NCI-H2227 (cell line): ENCODE measurements around the gene CLDN9.

Experiments used
- DNase-seq: peaks from one replicate; lab custom pipeline; 2025; ENCODE audit not compliant: unreplicated experiment; lab: John Stamatoyannopoulos, UW

The CLDN9 gene

DNA sequence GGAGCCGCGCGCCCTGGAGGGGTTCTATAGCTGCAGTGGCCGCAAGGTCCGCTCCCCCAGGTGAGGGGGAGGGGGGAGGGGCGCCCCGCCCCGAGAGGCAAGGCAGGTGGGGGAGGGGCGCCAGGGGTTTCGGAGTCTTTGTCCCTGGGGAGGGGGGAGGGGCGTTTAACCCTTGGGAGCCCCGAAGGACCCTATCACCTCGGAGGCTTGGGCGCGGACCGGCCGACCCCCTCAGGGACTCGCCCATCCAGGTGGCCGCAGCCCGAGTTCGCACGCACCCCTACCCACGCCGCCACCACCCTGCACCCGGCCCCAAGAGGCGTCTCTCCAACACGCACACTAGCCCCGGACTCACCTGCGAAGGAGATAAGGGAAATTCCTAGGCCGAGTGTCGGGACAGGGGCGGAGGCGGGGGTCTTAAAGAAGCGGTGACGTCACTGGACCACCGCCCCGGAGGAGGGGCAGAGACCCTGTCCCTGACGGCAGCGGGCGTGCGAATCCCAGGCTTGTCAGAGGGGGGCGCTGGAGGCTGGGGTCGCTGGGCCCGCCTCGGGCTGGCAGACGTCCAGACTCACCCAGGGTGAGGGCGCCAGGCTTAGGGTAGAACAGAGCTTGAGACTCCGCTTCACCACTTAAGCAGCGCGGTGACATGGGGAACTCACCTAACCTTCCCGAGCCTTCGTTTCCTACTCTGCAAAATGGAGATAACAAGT, 5.2 kb downstream of the CLDN9 start, which contains the start of gene CLDN6:
TSS of gene CLDN6 (minus strand) at position 390 of the 713 bp plus-strand sequence. CDS start 2,162 bp downstream, outside the sequence.
- DNase-seq = no peak

DNA sequence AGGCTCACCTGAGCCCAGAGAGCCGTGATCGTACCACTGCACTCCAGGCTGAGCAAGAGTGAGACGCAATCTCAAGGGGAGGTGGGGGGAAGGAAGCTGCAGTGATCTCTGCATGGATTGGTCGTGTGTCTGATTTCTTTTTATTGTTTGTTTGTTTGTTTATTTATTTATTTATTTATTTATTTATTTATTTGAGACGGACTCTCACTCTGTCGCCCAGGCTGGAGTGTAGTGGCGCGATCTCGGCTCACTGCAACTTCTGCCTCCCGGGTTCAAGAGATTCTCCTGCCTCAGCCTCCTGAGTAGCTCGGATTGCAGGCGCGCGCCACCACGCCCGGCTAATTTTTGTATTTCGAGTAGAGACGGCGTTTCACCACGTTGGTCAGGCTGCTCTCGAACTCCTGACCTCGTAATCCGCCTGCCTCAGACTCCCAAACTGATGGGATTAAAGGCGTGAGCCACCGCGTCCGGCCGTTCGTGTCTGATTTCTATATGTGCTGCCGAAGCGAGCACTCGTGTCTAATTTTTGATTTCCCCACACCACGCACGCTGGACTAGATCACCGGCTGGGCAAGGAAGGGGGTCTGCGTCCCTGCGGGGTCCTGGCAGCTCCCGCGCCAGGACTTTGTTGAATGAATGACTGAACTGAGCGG, 7.0 kb downstream of the CLDN9 start:
- no peak for DNase-seq

DNA sequence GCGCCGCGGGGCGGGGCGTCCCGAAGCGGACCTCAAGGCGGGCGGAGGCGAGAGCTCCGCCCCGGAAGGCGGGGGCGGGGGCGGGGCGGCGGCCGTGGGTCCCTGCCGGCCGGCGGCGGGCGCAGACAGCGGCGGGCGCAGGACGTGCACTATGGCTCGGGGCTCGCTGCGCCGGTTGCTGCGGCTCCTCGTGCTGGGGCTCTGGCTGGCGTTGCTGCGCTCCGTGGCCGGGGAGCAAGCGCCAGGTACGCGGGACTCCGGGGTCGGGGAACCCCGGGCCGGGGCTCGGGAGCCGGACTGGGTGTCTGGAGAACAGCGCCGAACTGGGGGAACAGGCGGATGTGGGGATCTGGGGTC, 7.5 kb downstream of the CLDN9 start, which contains the start of gene TNFRSF12A:
TSS of gene TNFRSF12A (plus strand) at position 122 of the 357 bp plus-strand sequence. CDS start at position 152, 30 bp downstream.
- peak; percentile 87 for DNase-seq

DNA sequence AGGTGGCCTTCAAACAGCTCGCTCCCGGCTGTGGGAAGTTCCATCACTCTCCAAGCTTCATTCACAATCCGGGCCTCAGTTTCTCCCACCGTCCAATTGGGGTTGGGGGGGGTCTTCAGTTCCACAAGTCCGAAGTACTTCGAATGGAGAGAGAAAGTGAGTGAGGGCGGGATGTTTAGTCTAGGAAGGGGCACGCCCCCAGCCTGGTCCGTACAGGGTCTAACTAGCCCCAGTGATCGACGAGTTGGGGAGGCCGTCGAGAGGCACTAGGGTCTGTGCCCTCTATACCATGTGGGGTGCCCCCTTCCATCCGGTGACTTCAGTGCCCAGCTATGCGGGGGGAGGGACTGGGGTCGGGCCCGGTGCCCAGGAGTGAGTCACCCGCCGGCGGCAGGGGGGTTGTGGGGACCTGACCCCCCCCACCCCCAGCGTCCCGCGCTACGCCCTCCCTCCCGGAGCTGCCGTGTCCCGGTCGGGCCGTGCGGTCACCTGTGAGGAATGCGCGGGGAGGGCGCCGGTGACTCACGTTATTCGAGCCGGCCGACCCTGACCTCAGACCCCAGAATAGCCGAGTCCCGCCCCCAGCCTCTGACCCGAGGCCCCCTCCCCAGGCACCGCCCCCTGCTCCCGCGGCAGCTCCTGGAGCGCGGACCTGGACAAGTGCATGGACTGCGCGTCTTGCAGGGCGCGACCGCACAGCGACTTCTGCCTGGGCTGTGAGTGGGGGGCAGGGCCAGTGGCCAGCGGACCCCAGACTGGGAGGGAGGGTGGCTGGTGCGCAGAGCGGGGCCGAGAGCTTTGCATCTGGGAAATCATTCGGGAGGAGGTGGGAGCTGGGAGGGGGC, 8.1 kb downstream of the CLDN9 start:
- DNase-seq = peak; percentile 49

DNA sequence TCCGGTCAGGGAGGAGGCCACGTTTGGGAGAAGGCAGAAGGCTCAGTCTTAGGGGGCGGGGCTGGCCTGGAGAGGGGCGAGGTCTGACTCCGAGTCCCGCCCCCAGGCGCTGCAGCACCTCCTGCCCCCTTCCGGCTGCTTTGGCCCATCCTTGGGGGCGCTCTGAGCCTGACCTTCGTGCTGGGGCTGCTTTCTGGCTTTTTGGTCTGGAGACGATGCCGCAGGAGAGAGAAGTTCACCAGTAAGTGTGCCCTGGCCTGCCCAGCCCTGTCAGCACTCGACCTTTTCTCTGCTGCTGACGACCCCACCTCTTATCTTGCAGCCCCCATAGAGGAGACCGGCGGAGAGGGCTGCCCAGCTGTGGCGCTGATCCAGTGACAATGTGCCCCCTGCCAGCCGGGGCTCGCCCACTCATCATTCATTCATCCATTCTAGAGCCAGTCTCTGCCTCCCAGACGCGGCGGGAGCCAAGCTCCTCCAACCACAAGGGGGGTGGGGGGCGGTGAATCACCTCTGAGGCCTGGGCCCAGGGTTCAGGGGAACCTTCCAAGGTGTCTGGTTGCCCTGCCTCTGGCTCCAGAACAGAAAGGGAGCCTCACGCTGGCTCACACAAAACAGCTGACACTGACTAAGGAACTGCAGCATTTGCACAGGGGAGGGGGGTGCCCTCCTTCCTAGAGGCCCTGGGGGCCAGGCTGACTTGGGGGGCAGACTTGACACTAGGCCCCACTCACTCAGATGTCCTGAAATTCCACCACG, 8.9 kb downstream of the CLDN9 start:
- DNase-seq = peak; percentile 77

DNA sequence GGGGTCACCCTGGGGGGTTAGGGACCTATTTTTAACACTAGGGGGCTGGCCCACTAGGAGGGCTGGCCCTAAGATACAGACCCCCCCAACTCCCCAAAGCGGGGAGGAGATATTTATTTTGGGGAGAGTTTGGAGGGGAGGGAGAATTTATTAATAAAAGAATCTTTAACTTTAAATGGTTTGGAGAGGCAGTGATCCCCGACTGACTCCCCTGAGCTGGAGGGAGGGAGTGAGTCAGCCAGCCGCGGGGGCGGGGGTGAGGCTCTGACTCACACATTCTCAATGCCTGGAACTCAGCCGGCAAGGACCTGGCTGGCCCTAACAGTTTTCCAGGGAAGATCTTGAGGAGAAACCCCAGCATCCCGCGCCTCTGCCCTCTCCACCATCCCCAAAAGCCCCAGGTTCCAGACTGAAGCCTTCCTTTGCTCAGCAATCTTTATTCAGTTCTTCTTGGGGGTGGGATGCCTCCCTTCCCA, 9.5 kb downstream of the CLDN9 start:
- DNase-seq = peak; percentile 44

DNA sequence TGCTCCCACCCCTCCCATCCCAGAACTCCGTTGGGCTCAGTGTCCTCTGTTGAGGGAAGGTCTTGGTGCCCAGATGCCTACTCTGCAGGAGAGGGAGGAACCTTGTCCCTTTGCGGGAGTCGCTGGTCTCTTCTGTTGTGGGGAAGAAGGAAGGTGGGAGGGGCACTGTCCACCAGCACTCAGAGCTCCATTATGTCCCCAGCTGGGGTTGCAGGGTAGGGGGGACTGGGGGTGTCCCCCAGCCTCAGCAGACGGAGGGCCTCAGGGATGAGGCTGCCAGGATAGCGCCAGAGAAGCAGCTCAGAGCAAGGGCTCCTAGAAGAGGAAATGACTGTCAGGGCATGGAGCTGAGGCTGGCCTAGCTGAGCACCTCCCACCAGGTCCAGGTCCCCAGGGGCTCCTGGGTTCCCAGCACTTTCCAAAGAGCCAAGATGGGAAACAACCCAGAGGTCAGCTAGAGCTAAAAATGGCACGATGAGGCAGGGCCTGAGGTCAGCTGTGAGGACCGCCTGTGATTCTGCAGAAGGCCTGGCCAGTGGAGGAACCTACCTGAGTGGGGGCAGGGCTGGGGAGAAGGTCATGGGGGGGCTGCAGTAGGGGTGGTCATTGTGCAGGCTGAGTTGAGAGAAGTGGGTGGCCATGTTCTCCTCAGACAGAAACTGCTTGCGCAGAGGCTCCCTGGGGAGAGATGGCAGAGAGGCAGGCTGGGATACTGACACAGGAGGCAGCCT, 10.1 kb downstream of the CLDN9 start:
- no peak for DNase-seq

DNA sequence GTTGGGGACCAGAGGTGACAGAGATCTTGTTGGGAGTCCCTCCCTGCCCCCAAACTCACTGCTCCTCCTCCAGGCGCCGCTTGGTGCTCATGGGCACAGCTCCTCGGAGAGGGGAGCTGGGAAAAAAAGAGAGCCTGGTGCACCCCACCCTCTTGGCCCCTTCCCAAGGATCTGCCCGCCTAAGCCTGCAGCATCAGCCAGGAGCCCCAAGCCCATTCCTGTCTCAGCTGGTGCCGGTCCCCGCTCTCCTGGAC, 10.6 kb downstream of the CLDN9 start:
- no peak for DNase-seq

DNA sequence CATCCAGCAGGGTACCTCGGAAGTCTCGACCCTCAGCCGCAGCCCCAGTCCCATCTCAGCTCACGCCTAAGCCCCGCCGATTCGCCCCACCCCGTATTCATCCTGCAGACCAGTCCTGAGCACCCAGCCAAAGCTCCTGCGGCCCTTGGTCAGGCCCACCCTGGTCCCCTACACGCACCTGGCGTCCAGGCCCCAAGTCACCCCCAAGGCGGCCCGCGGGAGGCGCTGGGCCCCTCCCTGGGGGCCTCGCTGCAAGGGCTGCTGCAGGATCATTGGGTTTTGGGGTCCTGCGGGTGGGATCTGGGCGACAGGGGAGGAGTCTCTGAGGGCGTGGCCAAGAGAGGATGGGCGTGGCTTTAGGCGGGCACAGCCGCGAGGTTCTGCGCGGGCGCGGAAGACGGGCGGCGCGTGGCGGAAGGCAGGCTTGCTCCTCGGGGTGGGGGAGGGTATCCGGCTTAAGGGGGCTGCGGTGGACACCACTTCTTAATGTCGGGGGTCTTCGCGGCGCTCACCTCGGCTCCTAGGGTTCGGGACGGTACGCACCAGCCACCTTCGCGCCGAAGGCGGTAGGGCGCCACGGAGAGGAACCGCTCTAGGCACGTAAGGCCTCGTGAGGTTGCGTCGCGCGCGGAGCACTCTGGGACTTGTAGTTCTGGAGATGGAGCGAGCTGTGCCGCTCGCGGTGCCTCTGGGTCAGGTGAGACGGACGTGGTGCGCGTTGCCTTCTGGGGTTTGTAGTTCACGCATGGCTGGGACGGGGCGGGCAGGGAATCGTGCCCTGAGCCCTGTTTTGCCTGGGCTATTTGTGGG, 11.2 kb downstream of the CLDN9 start, which contains the start of the genes HCFC1R1 and THOC6:
TSS of gene HCFC1R1 (minus strand) at position 274 of the 810 bp plus-strand sequence. CDS start at position 273, 1 bp downstream.
TSS of gene THOC6 (plus strand) at position 367 of the 810 bp plus-strand sequence. CDS start at position 659, 292 bp downstream.
- peak; percentile 98 for DNase-seq

DNA sequence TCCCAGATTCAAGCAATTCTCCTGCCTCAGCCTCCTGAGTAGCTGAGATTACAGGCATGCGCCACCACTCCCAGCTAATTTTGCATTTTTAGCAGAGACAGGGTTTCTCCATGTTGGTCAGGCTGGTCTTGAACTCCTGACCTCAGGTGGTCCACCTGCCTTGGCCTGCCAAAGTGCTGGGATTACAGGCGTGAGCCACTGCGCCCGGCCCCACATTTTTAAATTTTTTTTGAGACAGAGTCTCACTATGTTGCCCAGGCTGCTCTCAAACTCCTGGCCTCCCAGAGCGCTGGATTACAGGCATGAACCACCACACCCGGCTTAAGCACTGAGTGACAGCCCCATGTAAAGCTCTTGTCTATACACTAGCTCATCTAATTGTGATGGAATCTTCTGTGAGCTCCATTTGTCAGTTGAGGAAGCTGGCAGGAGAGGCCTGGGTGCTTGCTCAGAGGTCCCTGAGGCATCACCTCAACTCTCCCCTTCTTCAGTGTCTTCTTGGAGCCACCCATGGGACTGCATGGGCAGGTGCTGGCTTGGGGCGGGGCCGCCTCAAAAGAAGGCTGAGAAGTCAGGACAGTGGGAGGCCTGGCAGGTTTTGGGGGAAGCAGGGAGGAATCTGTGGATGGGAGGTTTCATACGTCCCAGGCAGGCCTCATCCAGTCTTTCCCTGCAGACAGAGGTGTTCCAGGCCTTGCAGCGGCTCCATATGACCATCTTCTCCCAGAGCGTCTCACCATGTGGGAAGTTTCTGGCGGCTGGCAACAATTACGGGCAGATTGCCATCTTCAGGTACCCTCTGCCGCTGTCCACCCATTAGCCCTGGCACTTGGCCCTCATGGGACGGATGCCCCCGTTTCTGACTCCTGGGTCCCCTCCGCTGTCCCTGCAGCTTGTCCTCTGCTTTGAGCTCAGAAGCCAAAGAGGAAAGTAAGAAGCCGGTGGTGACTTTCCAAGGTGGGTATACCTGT, 12.6 kb downstream of the CLDN9 start:
- DNase-seq = no peak

DNA sequence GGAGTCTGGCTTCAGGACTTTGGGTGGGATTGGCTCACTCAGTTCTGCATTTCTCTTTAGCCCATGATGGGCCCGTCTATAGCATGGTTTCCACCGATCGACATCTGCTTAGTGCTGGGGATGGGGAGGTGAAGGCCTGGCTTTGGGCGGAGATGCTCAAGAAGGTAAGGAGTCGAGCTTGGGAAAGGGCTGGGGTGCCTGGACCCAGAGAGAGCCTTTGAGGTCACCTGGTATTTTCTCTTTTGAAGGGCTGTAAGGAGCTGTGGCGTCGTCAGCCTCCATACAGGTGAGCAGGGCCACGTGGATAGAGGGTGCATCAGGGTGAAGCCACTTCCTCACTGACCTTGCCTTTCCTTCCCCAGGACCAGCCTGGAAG, 13.3 kb downstream of the CLDN9 start:
- no peak for DNase-seq

DNA sequence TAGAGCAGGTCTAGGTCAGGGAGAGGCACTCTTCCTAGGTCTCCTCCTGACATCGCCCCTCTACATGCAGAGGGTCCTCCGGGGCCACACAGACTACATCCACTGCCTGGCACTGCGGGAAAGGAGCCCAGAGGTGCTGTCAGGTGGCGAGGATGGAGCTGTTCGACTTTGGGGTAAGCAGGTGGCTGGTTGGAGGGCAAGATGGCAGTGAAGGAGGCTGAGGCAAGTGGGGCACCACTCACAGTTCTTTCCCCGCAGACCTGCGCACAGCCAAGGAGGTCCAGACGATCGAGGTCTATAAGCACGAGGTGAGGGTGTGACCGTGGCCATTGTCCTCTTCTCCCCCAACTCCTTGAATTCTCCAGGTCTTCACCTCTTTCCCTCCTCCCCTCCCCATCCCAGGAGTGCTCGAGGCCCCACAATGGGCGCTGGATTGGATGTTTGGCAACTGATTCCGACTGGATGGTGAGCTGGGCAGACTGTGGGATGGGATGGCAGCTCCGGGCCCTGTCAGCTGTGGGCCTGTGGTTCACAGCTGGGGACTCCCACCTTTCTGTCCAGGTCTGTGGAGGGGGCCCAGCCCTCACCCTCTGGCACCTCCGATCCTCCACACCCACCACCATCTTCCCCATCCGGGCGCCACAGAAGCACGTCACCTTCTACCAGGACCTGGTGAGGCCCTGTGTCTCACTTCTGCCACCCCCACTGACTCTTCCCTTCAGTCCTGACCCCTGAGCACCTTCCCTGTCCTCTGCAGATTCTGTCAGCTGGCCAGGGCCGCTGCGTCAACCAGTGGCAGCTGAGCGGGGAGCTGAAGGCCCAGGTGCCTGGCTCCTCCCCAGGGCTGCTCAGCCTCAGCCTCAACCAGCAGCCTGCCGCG, 14.1 kb downstream of the CLDN9 start:
- DNase-seq = no peak

DNA sequence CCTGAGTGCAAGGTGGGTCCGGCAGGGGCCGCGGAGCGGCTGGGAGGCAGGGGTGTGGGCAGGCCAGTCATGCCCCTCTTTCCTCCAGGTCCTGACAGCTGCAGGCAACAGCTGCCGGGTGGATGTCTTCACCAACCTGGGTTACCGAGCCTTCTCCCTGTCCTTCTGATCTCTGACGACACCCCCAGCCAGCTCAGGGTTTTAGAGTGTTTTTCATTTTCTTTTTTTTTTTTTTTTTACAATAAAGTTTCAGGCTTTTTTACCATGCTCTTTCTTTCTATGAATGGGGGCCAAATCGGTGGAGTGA, 14.7 kb downstream of the CLDN9 start:
- no peak for DNase-seq

DNA sequence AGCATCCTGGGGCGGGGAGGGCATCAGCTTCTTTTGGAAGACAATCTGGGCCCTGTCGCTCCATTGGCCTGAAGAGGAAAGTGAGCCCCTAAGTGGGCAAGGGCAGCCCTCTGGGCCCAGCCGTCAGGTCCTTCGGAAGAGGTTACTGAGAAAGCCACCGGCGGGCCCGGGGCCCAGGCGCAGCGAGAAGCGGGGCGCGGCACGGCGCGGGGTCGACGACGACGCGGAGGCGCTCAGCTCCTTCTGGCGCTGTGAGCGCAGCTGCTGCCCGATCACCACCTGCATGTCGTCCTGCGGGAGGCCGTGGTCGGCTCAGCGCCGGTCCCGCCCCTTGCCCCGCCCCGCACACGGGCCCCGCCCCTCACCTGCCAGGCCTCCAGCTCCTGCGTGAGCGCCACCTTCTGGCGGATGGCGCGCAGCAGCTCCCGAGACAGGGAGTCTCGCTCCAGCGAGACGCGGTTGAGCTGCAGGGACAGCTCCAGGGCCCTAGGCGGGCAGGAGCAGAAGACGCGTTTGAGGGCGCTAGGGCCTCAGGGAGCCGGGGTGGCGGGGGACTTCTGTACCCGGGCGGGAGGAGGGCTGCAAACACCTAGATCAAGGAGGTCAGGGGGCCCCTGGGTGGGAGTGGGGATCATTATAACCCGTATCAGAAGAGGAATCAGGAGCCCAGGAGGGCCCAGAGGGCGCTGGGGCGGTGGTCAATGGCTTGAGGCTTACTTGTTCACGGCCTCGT, 15.4 kb downstream of the CLDN9 start:
- DNase-seq = peak; percentile 95

DNA sequence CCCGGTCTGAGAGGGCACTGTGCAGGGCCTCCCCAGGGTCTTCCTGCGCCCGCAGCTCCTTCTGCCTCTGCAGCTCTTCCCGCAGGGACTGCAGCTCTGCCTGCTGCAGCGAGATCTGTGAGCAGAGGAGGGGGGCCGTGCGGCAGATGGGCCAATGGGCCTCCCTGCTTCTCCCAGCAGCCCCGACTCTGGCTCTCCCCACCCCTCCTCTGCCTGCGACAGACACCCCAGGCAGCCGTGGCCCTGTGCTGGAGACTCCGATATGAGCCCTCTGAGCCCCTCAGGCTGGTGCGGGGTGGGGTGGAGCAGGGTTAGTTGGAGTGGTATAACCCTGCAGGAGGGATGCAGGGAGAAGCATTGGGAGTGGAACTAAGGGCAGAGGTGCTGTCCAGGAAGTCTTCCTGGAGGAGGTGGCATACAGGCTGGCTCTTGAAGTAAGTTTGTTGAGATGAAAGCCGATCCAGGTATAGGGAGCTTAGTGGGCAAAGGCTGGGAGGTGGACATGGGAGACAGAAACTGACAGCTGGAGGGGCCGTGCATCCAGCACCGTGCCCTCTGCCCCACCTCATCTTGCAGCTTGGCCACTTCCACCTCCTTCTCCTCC, 16.1 kb downstream of the CLDN9 start:
- DNase-seq = no peak

DNA sequence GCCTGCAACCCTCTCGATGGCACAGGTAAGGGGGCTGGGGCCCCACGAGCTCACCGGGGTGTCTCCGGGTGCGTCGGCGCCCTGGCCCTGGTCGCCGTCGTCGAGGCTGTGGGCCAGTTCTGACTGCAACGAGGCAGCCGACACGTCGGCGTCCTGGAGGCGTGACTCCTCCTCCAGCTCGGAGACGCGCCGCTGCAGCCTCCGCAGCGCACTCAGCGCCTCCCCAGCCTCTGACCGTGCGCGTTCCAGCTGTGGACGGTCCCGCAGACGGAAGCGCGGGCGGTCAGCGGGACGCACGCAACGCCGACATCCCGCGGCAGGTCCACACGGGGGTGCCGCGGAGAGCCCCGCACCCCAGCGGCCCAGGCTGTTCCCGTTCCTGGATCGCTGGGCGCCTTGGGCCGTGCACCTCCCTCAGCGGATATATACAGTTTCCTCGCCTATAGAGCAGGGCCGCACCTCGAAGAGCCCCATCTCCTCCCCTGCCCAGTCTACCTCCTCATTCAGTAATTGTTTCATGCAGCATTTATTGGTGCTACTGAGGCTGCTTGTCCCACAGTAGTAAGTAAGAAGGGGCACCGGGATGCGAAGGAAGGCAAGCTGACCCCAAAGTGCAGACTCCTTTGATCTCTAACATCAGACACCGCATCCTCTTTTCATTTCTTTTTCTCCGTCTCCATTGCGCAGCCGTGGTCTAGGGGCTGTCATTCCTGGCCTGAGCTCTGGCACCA, 16.9 kb downstream of the CLDN9 start:
- peak; percentile 73 for DNase-seq
